ENCODE measurements around the gene NNAT. TPM values are rescaled to one million over a fixed set of nuclear protein-coding genes. Genes with fewer than 3 reads are reported as not detected.

NNAT gene
- total RNA-seq, 1 experiment from 2014 or later: not detected

DNA sequence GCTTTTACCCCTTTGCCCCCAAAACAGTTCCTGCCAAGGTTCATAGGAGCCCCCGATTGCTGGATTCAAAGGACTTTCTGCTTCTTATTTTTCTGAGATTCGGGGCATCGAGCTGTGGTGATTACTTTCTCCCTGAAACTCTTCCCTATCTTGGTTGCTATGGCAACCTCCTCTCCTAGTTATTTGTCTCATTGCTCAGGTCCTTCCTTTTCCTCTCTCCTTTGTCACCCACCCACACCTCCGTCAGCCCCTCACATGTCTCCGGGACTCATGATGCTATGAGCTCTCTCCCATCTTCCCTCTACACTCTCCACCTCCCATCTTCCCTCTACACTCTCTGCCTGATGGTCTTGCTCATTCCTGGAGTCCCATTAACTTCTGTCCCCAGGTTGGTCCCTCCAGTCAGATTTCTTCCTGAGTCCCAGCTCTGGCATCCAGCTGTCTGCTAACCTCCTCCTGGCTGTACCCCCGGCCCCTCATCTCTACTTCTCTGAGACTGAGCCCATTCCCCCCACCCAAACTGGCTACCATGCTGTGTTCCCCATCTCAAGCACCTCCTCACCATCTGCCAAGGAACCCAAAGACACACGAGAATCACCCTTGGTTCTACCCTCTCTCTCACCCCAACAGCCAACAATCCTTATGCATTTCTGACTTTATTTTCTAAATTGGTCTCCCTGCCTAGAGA is 30.2 kb upstream of the NNAT start:
- Histone ChIP-seq H3K9me3 (ENCODE audit: insufficient read depth, low read depth) (no peaks in the 10 kb centered on the region), H3K36me3 (ENCODE audit: low read depth) (no peaks in the 10 kb centered on the region), H3K4me1 (replicated peaks; ENCODE audit: insufficient read depth) (no peaks in the 10 kb centered on the region), H2AFZ (no peak overlapping the region), H4K20me1 (ENCODE audit: insufficient read depth) (no peaks in the 10 kb centered on the region), H3K27ac (no peak overlapping the region), H3K4me2 (no peak overlapping the region), H3K9me2 (ENCODE audit: insufficient read depth) (no peaks in the 10 kb centered on the region), H3K27me3 (ENCODE audit: insufficient read depth, low read depth) (peaks cover 54% of the 10 kb centered on the region), H3K79me2 (ENCODE audit: low read depth) (no peaks in the 10 kb centered on the region), H3K4me3 (no peak overlapping the region), H3F3A (ENCODE audit: insufficient read depth, low read depth) (no peaks in the 10 kb centered on the region)
- TF ChIP-seq EZH2 (IDR thresholded peaks at IDR 0.05; ENCODE audit: low read depth): no peak
- TF ChIP-seq, protein P1, sequence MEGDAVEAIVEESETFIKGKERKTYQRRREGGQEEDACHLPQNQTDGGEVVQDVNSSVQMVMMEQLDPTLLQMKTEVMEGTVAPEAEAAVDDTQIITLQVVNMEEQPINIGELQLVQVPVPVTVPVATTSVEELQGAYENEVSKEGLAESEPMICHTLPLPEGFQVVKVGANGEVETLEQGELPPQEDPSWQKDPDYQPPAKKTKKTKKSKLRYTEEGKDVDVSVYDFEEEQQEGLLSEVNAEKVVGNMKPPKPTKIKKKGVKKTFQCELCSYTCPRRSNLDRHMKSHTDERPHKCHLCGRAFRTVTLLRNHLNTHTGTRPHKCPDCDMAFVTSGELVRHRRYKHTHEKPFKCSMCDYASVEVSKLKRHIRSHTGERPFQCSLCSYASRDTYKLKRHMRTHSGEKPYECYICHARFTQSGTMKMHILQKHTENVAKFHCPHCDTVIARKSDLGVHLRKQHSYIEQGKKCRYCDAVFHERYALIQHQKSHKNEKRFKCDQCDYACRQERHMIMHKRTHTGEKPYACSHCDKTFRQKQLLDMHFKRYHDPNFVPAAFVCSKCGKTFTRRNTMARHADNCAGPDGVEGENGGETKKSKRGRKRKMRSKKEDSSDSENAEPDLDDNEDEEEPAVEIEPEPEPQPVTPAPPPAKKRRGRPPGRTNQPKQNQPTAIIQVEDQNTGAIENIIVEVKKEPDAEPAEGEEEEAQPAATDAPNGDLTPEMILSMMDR (conservative IDR thresholded peaks at IDR 0.05): no peak
- DNase-seq: no peak
- POLR2A ChIA-PET (ENCODE audit: unreplicated experiment): no interaction called here
- CTCF ChIA-PET: no interaction called here
- intact Hi-C loops (cut with micrococcal nuclease; ENCODE audit: unreplicated experiment): no loop called here
- no TSS peak for BruUV-seq (replicated peaks)

- no peaks in the 10 kb centered on the region for H4K20me1 ChIP-seq (ENCODE audit: insufficient read depth)
- no peaks in the 10 kb centered on the region for H3K79me2 ChIP-seq (ENCODE audit: low read depth)
- no peak overlapping the region for H3K27ac ChIP-seq
- CTCF ChIA-PET: no interaction called here
- no peak for DNase-seq
- no peaks in the 10 kb centered on the region for H3K36me3 ChIP-seq (ENCODE audit: low read depth)
- no peaks in the 10 kb centered on the region for H3F3A ChIP-seq (ENCODE audit: insufficient read depth, low read depth)
- TF ChIP-seq EZH2 (IDR thresholded peaks at IDR 0.05; ENCODE audit: low read depth): no peak
- TF ChIP-seq, protein P1 (conservative IDR thresholded peaks at IDR 0.05): no peak
- H2AFZ ChIP-seq: no peak overlapping the region
- POLR2A ChIA-PET (ENCODE audit: unreplicated experiment): no interaction called here
- intact Hi-C loops (cut with micrococcal nuclease; ENCODE audit: unreplicated experiment): no loop called here
- no peaks in the 10 kb centered on the region for H3K9me2 ChIP-seq (ENCODE audit: insufficient read depth)
- peaks cover 40% of the 10 kb centered on the region for H3K27me3 ChIP-seq (ENCODE audit: insufficient read depth, low read depth)
- BruUV-seq (replicated peaks): no TSS peak
- H3K9me3 ChIP-seq (ENCODE audit: insufficient read depth, low read depth): no peaks in the 10 kb centered on the region
- no peak overlapping the region for H3K4me2 ChIP-seq
- no peak overlapping the region for H3K4me3 ChIP-seq
- H3K4me1 ChIP-seq (replicated peaks; ENCODE audit: insufficient read depth): no peaks in the 10 kb centered on the region
Observed at GRCh38 chr20:37492096-37492625, 28.9 kb upstream of the NNAT start.

- Histone ChIP-seq H3K4me3 (no peak overlapping the region), H3K27me3 (ENCODE audit: insufficient read depth, low read depth) (peaks cover 33% of the 10 kb centered on the region), H3F3A (ENCODE audit: insufficient read depth, low read depth) (no peaks in the 10 kb centered on the region), H3K4me1 (replicated peaks; ENCODE audit: insufficient read depth) (no peaks in the 10 kb centered on the region), H3K27ac (no peak overlapping the region), H3K36me3 (ENCODE audit: low read depth) (no peaks in the 10 kb centered on the region), H3K4me2 (no peak overlapping the region), H3K9me3 (ENCODE audit: insufficient read depth, low read depth) (no peaks in the 10 kb centered on the region), H2AFZ (no peak overlapping the region), H3K9me2 (ENCODE audit: insufficient read depth) (no peaks in the 10 kb centered on the region), H4K20me1 (ENCODE audit: insufficient read depth) (no peaks in the 10 kb centered on the region), H3K79me2 (ENCODE audit: low read depth) (no peaks in the 10 kb centered on the region)
- DNase-seq: no peak
- CTCF ChIA-PET: no interaction called here
- POLR2A ChIA-PET (ENCODE audit: unreplicated experiment): no interaction called here
- no peak for TF ChIP-seq EZH2 (IDR thresholded peaks at IDR 0.05; ENCODE audit: low read depth)
- TF ChIP-seq, protein P1 (conservative IDR thresholded peaks at IDR 0.05): no peak
- intact Hi-C loops (cut with micrococcal nuclease; ENCODE audit: unreplicated experiment): no loop called here
- BruUV-seq (replicated peaks): no TSS peak
Observed at GRCh38 chr20:37492945-37493344, 28.1 kb upstream of the NNAT start.

Data from PC-9 (cell line).